ENCODE results near the gene TEX53.

The TEX53 gene

GRCh38 chr9:114664181-114664580, 6.6 kb upstream of the TEX53 start:
- Histone ChIP-seq H3K27ac (ENCODE audit: low read depth, low read length) (no peak overlapping the region), H3K9me2 (replicated peaks; ENCODE audit: insufficient read depth, low read length) (no peaks in the 10 kb centered on the region), H3K27me3 (ENCODE audit: low read length) (no peaks in the 10 kb centered on the region), H3K4me3 (ENCODE audit: insufficient read depth, low read length, poor library complexity, severe bottlenecking) (no peak overlapping the region), H3F3A (ENCODE audit: insufficient read depth) (no peaks in the 10 kb centered on the region), H3K4me2 (ENCODE audit: low read depth, low read length, poor library complexity, severe bottlenecking) (no peak overlapping the region), H2AFZ (ENCODE audit: low read depth, low read length, severe bottlenecking) (no peak overlapping the region), H3K9ac (ENCODE audit: low read length) (no peak overlapping the region), H3K9me3 (ENCODE audit: insufficient read depth, low read length) (no peaks in the 10 kb centered on the region), H3K79me2 (ENCODE audit: insufficient read depth, low read length) (no peaks in the 10 kb centered on the region), H3K36me3 (ENCODE audit: low read length) (no peaks in the 10 kb centered on the region), H4K20me1 (ENCODE audit: low read depth, low read length) (no peaks in the 10 kb centered on the region)
- TF ChIP-seq CTCF (IDR thresholded peaks at IDR 0.05; ENCODE audit: insufficient read depth, low read length, poor library complexity, severe bottlenecking) (no peak), EZH2phosphoT487 (conservative IDR thresholded peaks at IDR 0.05; ENCODE audit: low read length) (no peak)

- TF ChIP-seq CTCF (IDR thresholded peaks at IDR 0.05; ENCODE audit: insufficient read depth, low read length, poor library complexity, severe bottlenecking) = peak; percentile 69
- no peak for TF ChIP-seq EZH2phosphoT487 (conservative IDR thresholded peaks at IDR 0.05; ENCODE audit: low read length)
- H3K9me3 ChIP-seq (ENCODE audit: insufficient read depth, low read length) = no peaks in the 10 kb centered on the region
- no peaks in the 10 kb centered on the region for H3F3A ChIP-seq (ENCODE audit: insufficient read depth)
- no peaks in the 10 kb centered on the region for H3K79me2 ChIP-seq (ENCODE audit: insufficient read depth, low read length)
- H3K27ac ChIP-seq (ENCODE audit: low read depth, low read length) = no peak overlapping the region
- H3K36me3 ChIP-seq (ENCODE audit: low read length) = no peaks in the 10 kb centered on the region
- no peak overlapping the region for H3K4me2 ChIP-seq (ENCODE audit: low read depth, low read length, poor library complexity, severe bottlenecking)
- no peak overlapping the region for H3K4me3 ChIP-seq (ENCODE audit: insufficient read depth, low read length, poor library complexity, severe bottlenecking)
- no peak overlapping the region for H3K9ac ChIP-seq (ENCODE audit: low read length)
- H2AFZ ChIP-seq (ENCODE audit: low read depth, low read length, severe bottlenecking) = no peak overlapping the region
- H4K20me1 ChIP-seq (ENCODE audit: low read depth, low read length) = no peaks in the 10 kb centered on the region
- no peaks in the 10 kb centered on the region for H3K27me3 ChIP-seq (ENCODE audit: low read length)
- H3K9me2 ChIP-seq (replicated peaks; ENCODE audit: insufficient read depth, low read length) = no peaks in the 10 kb centered on the region
Measured at GRCh38 chr9:114662081-114662989, 4.7 kb upstream of the TEX53 start.

- Histone ChIP-seq H3K36me3 (ENCODE audit: low read length) (no peaks in the 10 kb centered on the region), H3K9ac (ENCODE audit: low read length) (no peak overlapping the region), H3K9me2 (replicated peaks; ENCODE audit: insufficient read depth, low read length) (no peaks in the 10 kb centered on the region), H3K4me2 (ENCODE audit: low read depth, low read length, poor library complexity, severe bottlenecking) (no peak overlapping the region), H3K9me3 (ENCODE audit: insufficient read depth, low read length) (no peaks in the 10 kb centered on the region), H3K27ac (ENCODE audit: low read depth, low read length) (no peak overlapping the region), H3F3A (ENCODE audit: insufficient read depth) (no peaks in the 10 kb centered on the region), H3K79me2 (ENCODE audit: insufficient read depth, low read length) (no peaks in the 10 kb centered on the region), H3K4me3 (ENCODE audit: insufficient read depth, low read length, poor library complexity, severe bottlenecking) (no peak overlapping the region), H4K20me1 (ENCODE audit: low read depth, low read length) (no peaks in the 10 kb centered on the region), H2AFZ (ENCODE audit: low read depth, low read length, severe bottlenecking) (no peak overlapping the region), H3K27me3 (ENCODE audit: low read length) (no peaks in the 10 kb centered on the region)
- TF ChIP-seq CTCF (IDR thresholded peaks at IDR 0.05; ENCODE audit: insufficient read depth, low read length, poor library complexity, severe bottlenecking) (no peak), EZH2phosphoT487 (conservative IDR thresholded peaks at IDR 0.05; ENCODE audit: low read length) (no peak)
Measured at GRCh38 chr9:114656301-114656700, 1.3 kb downstream of the TEX53 start.

Data from SU-DHL-6 (cell line).